ENCODE measurements around the gene FGF12.

FGF12 gene

DNA sequence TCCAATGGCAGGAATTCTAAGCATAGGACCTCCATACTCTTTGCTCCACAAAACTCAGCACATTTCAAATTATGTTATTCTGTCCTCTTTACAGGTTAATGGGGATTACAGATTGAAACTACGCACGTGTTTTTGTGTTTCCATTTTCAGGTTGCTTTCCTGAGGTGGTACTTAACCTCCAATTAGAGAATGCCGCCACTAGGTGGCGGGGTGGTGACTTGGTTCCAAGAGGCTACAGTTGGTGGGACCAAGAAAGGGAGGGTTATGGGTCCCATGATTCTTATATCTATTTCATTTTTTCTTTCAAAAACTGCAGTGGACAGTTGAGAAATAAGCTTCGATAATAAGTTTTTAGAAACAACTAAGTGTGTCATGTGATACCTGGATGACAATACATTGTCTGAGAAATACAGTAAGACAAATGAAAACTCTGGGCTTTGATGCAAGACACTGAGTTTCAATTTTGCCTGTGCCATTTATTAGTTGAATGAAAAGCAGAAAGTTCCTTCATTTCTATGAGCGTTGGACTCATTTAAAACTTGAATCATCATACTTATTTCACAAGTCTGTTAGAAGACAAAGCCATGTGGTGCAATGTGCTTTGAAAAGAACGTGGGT is 539.0 kb downstream of the FGF12 start:
- peak; percentile 50 for DNase-seq (ENCODE audit: low spot score)

DNA sequence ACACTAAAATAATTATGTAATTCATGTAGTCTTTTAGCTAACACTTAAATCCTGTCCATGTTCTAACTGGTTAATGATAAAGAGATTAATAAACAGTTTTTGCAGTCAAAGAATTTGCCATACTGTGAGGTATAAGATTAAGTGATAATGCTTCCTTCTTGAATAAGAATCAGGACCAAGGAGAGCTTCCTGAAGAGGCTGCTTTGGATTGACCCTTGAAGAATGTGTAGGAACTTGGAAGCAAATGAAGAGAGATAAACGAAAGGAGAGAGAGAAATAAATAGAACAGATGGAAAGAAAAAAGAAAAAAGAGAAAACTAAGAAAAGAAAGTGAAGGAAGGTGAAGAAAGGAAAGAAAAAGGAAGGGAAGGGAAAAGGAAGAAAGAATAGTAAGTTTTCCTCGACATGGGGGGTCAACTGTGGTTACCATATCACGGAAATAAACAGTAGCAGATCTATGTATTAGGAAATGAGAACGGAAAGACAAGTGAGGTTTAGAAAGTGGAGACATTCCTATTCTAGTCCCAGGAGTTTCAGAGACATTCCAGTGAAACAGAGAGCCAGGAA is 539.8 kb downstream of the FGF12 start:
- DNase-seq (ENCODE audit: low spot score), result no peak

DNA sequence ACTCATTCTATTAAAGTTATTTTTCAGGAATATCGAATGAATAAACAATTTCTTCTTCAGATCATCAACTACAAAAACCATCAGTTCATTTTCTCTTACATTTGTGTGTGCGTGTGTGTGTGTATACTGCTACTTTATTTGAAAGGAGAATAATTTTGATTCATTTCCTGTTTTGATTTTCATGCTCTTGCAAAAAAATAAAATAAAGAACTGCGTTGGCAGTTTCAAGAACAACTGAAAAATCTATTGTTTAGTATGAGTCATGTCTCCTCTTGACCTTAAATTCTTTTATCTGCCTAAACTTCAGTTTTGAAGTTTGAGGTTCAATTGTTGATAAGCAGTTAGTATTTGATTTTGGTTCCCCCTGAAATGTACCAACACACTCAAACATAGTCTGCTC is 540.8 kb downstream of the FGF12 start:
- no peak for DNase-seq (ENCODE audit: low spot score)

DNA sequence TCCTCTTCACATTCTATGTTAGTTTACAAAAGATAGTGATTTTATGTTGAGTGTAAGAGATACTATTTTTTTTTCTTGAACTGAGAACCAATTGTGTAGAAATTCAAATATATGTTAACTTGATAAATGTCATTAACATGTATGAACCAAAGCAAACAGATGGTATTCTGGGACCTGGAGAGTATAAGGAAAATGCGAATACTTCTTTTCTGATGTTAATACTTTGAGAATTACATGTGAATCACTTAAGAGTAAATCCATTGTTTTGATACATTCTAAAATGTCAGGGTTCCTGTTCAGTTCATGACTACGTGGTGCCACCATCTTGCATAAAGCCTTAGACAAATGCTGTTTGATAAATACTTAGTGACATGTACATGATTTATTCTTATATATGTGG is 541.3 kb downstream of the FGF12 start:
- DNase-seq (ENCODE audit: low spot score), result no peak

GRCh38 chr3:192183109-192183508 is 544.2 kb downstream of the FGF12 start:
- no peak for DNase-seq (ENCODE audit: low spot score)

DNA sequence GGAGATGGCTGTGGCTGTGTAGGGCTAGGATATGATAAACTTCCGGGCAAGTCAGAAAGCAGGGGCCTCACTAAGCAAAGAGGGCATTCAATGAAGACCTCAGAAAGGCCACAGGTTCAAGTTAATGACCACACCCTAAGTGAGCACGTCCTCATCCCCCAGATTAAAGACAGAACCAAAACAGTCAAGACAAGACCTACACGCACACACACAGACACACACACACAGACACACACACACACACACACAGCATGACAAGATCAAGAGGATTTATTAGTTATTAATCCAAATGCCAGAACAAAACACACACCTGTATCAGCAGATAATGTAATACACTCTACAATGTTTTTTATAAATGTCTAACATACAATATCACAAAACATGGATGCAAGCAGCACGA is 546.2 kb downstream of the FGF12 start:
- no peak for DNase-seq (ENCODE audit: low spot score)

DNA sequence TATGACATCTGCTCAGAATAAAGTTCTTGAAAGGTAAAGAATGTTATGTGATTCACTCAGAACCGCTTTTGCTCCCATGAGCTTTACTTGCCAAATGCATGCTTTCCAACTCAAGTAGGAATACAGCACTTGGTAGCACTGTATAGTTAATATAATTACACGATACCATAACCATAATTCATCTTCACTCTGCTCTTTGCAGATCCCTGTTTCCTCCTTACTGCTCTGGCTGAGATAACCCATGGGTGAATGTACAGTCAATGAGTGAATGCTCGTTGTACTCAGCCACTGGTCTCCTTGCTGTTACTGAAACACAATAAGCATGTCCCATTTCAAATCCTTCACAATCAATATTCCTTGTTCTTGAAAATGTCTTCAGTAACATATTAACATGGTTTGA is 550.0 kb downstream of the FGF12 start:
- peak; percentile 15 for DNase-seq (ENCODE audit: low spot score)

DNA sequence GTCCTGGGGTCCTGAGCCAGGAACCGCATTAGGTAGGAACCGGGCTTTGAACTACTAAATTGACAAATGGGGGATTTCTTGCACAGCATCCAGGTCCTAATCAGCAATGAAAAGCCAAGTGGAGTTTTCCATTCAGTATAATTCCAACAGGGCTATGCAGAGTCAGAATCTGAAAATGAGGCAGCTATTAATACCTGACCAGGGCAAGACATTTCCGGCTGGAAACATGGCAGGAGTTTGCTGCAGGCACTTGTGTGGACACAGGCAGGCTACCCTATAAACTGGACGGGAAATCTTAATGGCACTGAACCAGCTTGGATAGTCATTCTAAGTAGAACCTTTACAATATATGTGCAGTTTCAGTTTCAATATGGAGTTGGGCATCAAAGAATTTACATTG is 553.1 kb downstream of the FGF12 start:
- no peak for DNase-seq (ENCODE audit: low spot score)

GRCh38 chr3:192171213-192171612 is 556.1 kb downstream of the FGF12 start:
- no peak for DNase-seq (ENCODE audit: low spot score)

GRCh38 chr3:192170659-192171058 is 556.7 kb downstream of the FGF12 start:
- DNase-seq (ENCODE audit: low spot score), result no peak

GRCh38 chr3:192170031-192170430 is 557.3 kb downstream of the FGF12 start:
- DNase-seq (ENCODE audit: low spot score), result no peak

- DNase-seq (ENCODE audit: low spot score), result no peak
Measured at GRCh38 chr3:192169332-192169915, 557.9 kb downstream of the FGF12 start.

DNA sequence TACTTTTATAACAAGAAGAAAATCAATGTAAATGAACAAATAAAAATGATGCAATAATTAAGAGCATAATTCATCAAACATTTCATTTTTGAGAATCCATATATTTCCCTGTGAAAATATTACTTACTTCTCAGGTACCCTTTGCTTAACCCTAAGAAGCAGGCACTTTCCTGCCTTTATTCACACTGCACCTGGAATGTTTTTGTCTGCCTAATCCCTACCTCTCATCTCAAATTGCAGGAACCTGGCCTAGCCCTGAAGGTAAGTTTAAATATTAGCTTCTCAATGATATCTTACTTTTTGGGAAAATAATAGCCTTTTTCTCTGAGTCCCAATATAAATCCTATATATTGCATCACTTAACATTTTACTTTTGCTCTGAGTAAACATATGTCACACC is 559.1 kb downstream of the FGF12 start:
- DNase-seq (ENCODE audit: low spot score), result no peak

DNA sequence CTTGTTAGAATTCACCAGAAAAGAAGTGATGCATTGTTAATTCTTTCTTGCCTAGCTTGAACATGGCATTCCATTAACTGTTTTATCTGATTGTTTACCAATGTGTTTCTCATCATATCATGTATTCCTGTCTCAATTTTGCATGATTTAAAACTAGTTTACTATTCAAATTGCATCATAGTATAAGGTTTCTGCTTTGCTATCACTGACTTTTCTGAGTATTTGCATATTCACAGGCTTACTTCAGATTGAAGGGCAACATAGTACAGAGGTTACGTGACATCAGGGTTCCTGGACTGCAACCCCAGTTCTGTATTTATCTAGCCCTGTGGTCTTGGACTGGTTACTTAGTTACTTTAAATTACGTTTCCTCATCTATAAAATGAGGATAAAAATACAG is 561.8 kb downstream of the FGF12 start:
- DNase-seq (ENCODE audit: low spot score), result no peak

DNA sequence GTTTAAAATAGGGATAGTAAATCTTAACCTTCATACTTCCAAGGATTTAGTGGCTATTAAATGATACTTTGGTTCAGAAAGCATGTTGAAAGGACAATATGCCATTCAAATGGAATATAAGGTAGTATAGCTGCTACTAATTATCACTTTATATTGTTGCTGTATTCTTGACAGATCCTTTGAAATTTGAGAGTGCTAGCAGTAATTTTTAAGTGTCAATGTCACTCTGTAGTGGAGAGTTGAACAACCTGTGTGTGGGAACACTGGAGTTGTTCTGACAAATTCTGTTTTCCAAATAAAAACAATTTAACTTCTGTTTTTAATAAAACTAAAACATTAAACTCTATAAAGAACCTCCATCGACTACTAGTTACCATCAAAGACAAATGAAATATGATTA is 565.7 kb downstream of the FGF12 start:
- DNase-seq (ENCODE audit: low spot score), result no peak

DNA sequence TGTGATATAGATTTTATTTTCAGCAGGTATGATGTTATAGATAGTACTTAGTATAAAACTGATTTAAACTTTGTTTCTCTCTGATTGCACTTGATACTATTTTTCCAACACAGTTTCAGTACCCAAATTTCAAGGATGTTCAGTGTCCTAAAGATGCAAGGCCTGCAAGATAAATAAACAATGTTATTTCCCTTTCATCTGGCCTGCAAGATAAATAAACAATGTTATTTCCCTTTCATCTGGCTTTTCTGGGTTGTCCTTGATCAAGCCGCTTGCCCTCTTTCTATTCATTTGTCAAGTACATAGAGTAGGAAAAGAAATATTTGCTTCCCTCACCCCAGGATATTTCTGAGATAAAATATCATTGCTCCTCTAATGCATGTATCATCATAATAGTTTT is 571.0 kb downstream of the FGF12 start:
- DNase-seq (ENCODE audit: low spot score), result no peak

GRCh38 chr3:192155194-192155593 is 572.1 kb downstream of the FGF12 start:
- no peak for DNase-seq (ENCODE audit: low spot score)

DNA sequence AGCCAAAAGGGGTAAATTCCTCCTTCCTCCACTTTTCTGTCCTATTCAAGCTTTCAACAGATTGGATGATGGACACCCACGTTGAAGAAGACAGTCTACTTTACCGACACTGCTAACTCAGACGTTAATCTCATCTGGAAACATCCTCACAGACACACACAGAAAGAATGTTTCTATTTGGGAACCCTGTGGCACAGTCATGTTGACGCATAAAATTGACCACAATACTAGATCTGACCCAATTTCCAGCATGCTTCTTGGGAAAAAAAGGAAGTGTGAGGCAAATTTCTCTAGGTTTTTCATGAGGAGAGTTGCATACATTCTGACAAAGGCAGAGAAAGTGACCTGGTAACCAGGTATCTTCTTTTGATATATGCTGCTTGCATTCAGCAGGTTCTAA is 594.1 kb downstream of the FGF12 start:
- no peak for DNase-seq (ENCODE audit: low spot score)

DNA sequence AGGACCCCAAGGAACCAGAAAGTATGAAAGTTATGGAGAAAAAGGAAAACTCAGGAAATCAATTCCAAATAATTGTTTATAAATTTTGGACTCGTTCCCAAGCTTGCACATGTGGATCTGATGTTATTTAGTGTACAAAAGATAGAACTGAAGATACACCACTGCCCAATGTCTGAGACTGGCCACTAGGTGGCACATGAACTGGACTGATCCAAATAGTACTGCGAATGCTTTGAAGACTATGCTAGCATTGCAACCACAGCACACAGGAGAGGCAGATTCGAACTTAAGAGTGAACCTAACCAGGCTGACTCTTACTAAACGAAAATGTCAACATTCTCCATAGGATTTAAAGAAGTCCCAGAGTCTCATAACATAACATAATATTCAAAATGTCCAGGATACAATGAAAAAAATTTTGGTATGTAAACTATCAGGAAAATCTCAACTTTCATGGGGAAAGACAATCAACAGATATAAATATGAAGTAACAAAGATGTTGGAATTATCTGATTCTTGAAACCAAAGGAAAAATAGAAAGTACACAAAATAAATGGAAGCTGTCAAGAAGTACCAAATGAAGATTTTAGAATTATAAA is 596.7 kb downstream of the FGF12 start:
- peak; percentile 45 for DNase-seq (ENCODE audit: low spot score)

- no peak for DNase-seq (ENCODE audit: low spot score)
Measured at GRCh38 chr3:192129586-192129985, 597.8 kb downstream of the FGF12 start.

DNA sequence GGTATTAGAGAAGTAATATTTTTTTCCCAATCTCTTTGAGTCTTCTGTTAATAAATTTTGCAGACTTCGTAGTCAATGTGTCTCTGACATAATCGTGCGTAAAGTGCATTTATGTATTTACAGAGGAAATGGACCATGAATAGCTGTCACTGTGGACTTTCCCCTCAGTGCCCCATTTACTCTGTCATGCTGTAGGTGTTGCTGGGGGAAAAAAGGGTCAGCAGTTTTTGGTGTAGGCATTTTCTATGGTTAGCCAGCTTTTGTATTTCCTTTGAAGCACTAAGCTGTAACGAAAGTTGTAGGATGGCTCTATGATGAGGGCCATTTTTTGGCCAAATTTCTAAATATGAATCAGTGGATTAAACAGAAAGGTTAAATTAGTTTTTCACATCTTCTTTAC is 598.4 kb downstream of the FGF12 start:
- DNase-seq (ENCODE audit: low spot score), result no peak

- no peak for DNase-seq (ENCODE audit: low spot score)
Measured at GRCh38 chr3:192128060-192128459, 599.3 kb downstream of the FGF12 start.
